ENCODE measurements around the gene TMEM207. TPM values are rescaled to one million over a fixed set of nuclear protein-coding genes. Genes with fewer than 3 reads are reported as not detected.

Gene TMEM207
- total RNA-seq, 2 donors from 2014 or later = not detected

DNA sequence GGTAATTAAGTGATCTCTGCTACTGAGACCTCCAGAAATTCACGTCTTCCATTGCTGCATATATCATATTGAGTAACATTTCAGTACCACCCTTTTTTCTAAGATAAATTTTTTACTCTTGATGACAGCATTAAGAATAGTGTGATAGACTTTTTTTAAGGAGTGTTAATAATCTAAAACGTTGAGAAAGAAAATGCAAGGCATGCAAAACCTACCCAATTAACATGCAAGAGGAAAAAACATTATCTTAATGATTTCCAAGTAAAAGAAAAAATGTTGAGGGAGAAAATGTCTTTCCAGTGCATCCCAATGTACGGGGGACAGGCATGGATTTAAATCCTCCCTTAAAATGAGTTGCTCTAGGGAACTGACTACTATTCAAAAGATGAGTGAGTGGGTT is 61.0 kb downstream of the TMEM207 start:
- Histone ChIP-seq H3K4me1 (no peaks in the 10 kb centered on the region), H3K36me3 (replicated peaks in 1 of 2; ENCODE audit: insufficient read depth in 1 of 2, low read depth in 2 of 2) (no peaks in the 10 kb centered on the region), H3K4me3 (no peak overlapping the region), H3K27ac (no peak overlapping the region), H3K27me3 (no peaks in the 10 kb centered on the region), H3K9me3 (no peaks in the 10 kb centered on the region)
- 60 to 62% methylated on average over 3 of the region's 3 CpGs for WGBS, 2 donors
- TF ChIP-seq, protein P1, sequence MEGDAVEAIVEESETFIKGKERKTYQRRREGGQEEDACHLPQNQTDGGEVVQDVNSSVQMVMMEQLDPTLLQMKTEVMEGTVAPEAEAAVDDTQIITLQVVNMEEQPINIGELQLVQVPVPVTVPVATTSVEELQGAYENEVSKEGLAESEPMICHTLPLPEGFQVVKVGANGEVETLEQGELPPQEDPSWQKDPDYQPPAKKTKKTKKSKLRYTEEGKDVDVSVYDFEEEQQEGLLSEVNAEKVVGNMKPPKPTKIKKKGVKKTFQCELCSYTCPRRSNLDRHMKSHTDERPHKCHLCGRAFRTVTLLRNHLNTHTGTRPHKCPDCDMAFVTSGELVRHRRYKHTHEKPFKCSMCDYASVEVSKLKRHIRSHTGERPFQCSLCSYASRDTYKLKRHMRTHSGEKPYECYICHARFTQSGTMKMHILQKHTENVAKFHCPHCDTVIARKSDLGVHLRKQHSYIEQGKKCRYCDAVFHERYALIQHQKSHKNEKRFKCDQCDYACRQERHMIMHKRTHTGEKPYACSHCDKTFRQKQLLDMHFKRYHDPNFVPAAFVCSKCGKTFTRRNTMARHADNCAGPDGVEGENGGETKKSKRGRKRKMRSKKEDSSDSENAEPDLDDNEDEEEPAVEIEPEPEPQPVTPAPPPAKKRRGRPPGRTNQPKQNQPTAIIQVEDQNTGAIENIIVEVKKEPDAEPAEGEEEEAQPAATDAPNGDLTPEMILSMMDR (IDR thresholded peaks at IDR 0.05) = no peak
- TF ChIP-seq POLR2A (IDR thresholded peaks at IDR 0.05) = no peak
- no peak for DNase-seq
- intact Hi-C loops (cut with DNase I) = no loop called here
- no peak for ATAC-seq

DNA sequence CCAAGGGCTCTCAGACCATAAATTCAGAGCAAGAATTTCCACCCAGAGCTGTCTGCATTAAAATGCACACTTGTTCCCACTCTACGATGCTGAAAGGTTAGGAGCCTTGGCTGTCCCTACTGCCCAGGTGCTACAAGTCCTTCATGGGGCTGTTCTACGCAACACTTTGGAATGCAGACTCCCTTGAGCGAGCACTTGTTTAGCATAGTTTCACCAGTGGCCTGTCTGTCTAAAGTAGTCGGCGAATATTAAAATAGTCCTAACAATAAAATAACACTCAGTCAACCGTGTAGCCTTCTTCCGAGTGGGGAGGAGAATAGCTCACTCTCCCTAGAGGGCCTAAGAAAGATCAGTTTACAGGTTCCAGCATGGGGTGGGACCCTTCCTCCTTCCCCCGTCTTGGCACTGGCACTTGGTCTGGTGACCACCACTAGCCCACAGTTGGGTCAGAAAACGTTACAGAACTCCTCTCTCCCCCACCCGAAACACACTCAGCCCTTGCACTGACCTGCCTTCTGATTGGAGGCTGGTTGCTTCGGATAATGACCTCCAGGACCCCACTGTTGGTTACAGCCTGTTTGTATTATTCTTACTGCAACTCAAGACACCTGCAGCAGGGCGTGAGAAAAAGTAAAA is 62.0 kb downstream of the TMEM207 start, which contains the start of gene CLDN16:
CLDN16 (plus strand) TSS at position 586 of the 636 bp plus-strand sequence. CDS start 167 bp downstream, outside the sequence.
- DNase-seq = no peak
- Histone ChIP-seq H3K4me3 (no peak within 1 kb of the TSS), H3K4me1 (no peaks in the 10 kb centered on the region), H3K9me3 (no peaks in the 10 kb centered on the region), H3K27me3 (no peaks in the 10 kb centered on the region), H3K27ac (no peak within 1 kb of the TSS), H3K36me3 (replicated peaks in 1 of 2; ENCODE audit: insufficient read depth in 1 of 2, low read depth in 2 of 2) (no peaks in the 10 kb centered on the region)
- 73 to 80% methylated on average over 12 of the region's 12 CpGs for WGBS, 2 donors
- TF ChIP-seq POLR2A (IDR thresholded peaks at IDR 0.05) = no peak
- TF ChIP-seq, protein P1 (IDR thresholded peaks at IDR 0.05) = no peak
- intact Hi-C loops (cut with DNase I) = no loop called here
- ATAC-seq = no peak

DNA sequence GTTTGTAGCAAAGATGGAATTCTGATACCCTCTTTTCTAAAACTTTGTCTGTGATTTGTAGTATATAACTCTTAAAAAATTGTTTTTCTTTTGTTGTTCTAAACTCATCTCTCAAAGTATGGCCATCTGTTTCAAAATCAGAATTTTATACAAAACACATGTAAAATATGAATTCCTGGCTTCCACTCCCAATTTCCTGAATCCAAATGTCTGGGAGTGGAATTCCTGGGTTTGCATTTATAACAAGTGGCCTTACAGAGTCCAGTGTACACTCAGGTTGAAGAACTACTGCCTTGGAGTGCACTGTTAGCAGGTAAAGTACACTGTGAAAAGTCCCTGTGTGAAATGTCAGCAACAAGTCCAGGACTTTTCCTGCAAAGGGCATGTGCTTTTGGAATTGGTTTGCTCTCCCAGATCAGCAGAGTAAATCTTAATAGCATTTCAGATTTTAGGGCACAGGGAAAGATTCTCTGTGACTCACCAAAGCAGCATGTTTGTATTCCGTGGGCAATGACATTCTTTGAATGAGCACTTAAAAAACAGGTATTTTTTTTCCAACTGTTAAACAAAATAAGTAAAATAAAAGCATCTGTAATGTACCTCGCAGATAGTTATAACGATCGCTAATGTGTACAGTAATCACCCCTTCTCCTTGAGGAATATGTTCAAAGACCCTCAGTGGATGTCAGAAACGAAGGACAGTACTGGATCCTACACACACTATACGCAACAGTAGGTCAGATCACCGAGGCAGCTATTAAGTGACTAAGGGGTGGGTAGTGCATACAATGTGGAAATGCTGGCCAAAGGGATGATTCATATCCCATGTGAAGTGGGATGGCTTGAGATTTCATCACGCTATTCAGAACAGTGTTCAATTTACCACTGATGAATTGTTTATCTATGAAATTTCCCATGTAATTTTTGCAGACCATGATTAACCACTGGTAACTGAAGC is 63.7 kb downstream of the TMEM207 start:
- intact Hi-C loops (cut with DNase I) = no loop called here
- WGBS, 2 donors = 65 to 66% methylated on average over 8 of the region's 8 CpGs
- ATAC-seq = no peak

GRCh38 chr3:190384309-190384756 is 65.4 kb downstream of the TMEM207 start:
- intact Hi-C loops (cut with DNase I) = no loop called here
- Histone ChIP-seq H3K4me3 (no peak overlapping the region), H3K36me3 (replicated peaks in 1 of 2; ENCODE audit: insufficient read depth in 1 of 2, low read depth in 2 of 2) (no peaks in the 10 kb centered on the region), H3K27me3 (no peaks in the 10 kb centered on the region), H3K4me1 (no peaks in the 10 kb centered on the region), H3K27ac (no peak overlapping the region), H3K9me3 (no peaks in the 10 kb centered on the region)
- ATAC-seq = peak; percentile 91
- TF ChIP-seq, protein P1 (IDR thresholded peaks at IDR 0.05) = peak; percentile 36 to 89 (median 73)
- TF ChIP-seq POLR2A (IDR thresholded peaks at IDR 0.05) = no peak
- peak; percentile 44 to 78 (median 56) for DNase-seq
- 2 to 13% methylated on average over 2 of the region's 2 CpGs for WGBS, 2 donors

More for the DNA sequence above, 63.7 kb downstream of the TMEM207 start:
- Histone ChIP-seq H3K4me1 (no peaks in the 10 kb centered on the region), H3K4me3 (no peak overlapping the region), H3K36me3 (replicated peaks in 1 of 2; ENCODE audit: insufficient read depth in 1 of 2, low read depth in 2 of 2) (no peaks in the 10 kb centered on the region), H3K27ac (no peak overlapping the region), H3K27me3 (no peaks in the 10 kb centered on the region), H3K9me3 (no peaks in the 10 kb centered on the region)
- TF ChIP-seq, protein P1 (IDR thresholded peaks at IDR 0.05) = no peak
- TF ChIP-seq POLR2A (IDR thresholded peaks at IDR 0.05) = no peak
- no peak for DNase-seq
